ENCODE results near the gene ARHGAP6.

GRCh38 chrX:11462648-11463047 lies 203.1 kb downstream of the ARHGAP6 start:
- TF ChIP-seq JUN (IDR thresholded peaks at IDR 0.05; ENCODE audit: borderline replicate concordance, low read depth, low read length) (no peak), JUN (CRISPR knock-in tag; IDR thresholded peaks at IDR 0.05; ENCODE audit: borderline replicate concordance) (no peak), SIN3A (IDR thresholded peaks at IDR 0.05; ENCODE audit: borderline replicate concordance in 2 of 2, control insufficient read depth in 1 of 2, low read depth in 2 of 2, low read length in 2 of 2) (no peak), ATF2 (CRISPR knock-in tag; IDR thresholded peaks at IDR 0.05) (no peak), CTCF (IDR thresholded peaks at IDR 0.05 in 2 of 3, conservative IDR thresholded peaks at IDR 0.05 in 1 of 3; ENCODE audit: insufficient read depth in 2 of 3, low read depth in 1 of 3, low read length in 3 of 3) (no peak), ZNF224 (CRISPR knock-in tag; IDR thresholded peaks at IDR 0.05) (no peak), CBX5 (IDR thresholded peaks at IDR 0.05; ENCODE audit: borderline replicate concordance, low read depth) (no peak), EP400 (IDR thresholded peaks at IDR 0.05) (no peak), KDM5B (IDR thresholded peaks at IDR 0.05; ENCODE audit: insufficient replicate concordance, low read depth, low read length) (no peak), PTBP1 (IDR thresholded peaks at IDR 0.05; ENCODE audit: low read depth, low read length) (no peak), POLR2A (conservative IDR thresholded peaks at IDR 0.05) (no peak), PHF8 (IDR thresholded peaks at IDR 0.05; ENCODE audit: borderline replicate concordance, low read length) (no peak)
